H9 (cell line): ENCODE data around the gene ANK2. TPM values are rescaled to one million over a fixed set of nuclear protein-coding genes. Genes with fewer than 3 reads are reported as not detected.

Source experiments
- DNase-seq: peaks from one replicate; pipeline ENCODE4 v3.0.0-alpha.2; 2017
- H2AFZ ChIP-seq: one replicate; pipeline ENCODE4 v1.6.1; 2013; ENCODE audit warnings: mild to moderate bottlenecking, low read length, control low read depth, moderate library complexity
- H2AK5ac ChIP-seq: 2 replicates; pipeline ENCODE4 v1.6.1; 2013; ENCODE audit warnings: low read length, control low read depth, mixed read lengths; ENCODE audit not compliant: insufficient read length
- H2BK120ac ChIP-seq: one replicate; pipeline ENCODE4 v1.6.1; 2013; ENCODE audit warnings: low read depth, mild to moderate bottlenecking, low read length, control low read depth, inconsistent platforms; ENCODE audit not compliant: poor library complexity, severe bottlenecking
- H2BK12ac ChIP-seq: 2 replicates; pipeline ENCODE4 v1.6.1; 2013; ENCODE audit warnings: low read length, control low read depth, mixed read lengths, low read depth; ENCODE audit not compliant: insufficient read length
- H2BK15ac ChIP-seq: 2 replicates; pipeline ENCODE4 v1.6.1; 2013; ENCODE audit warnings: low read depth, low read length, control low read depth
- H2BK20ac ChIP-seq: one replicate; pipeline ENCODE4 v1.6.1; 2013; ENCODE audit warnings: low read depth, mild to moderate bottlenecking, low read length, control low read depth, inconsistent platforms; ENCODE audit not compliant: poor library complexity, severe bottlenecking
- H2BK5ac ChIP-seq: 2 replicates; pipeline ENCODE4 v1.6.1; 2013; ENCODE audit warnings: low read length, control low read depth, mixed read lengths; ENCODE audit not compliant: insufficient read length
- H3K14ac ChIP-seq: 2 replicates; pipeline ENCODE4 v1.6.1; 2013; ENCODE audit warnings: low read length, control low read depth; ENCODE audit not compliant: insufficient read depth
- H3K18ac ChIP-seq: 2 replicates; pipeline ENCODE4 v1.6.1; 2013; ENCODE audit warnings: low read depth, mild to moderate bottlenecking, mixed read lengths, low read length, control low read depth; ENCODE audit not compliant: insufficient read length
- H3K23ac ChIP-seq: 2 replicates; pipeline ENCODE4 v1.6.1; 2013; ENCODE audit warnings: low read length, control low read depth, mixed read lengths, low read depth; ENCODE audit not compliant: insufficient read length
- H3K23me2 ChIP-seq: 2 replicates; pipeline ENCODE4 v1.6.1; 2013; ENCODE audit warnings: low read depth, mild to moderate bottlenecking, mixed read lengths, low read length, control low read depth; ENCODE audit not compliant: insufficient read length, poor library complexity, severe bottlenecking
- H3K27ac ChIP-seq: 2 replicates; pipeline ENCODE4 v1.5.1; 2013; ENCODE audit warnings: low read length, control low read depth, mixed read lengths, low read depth; ENCODE audit not compliant: insufficient read length
- H3K27me3 ChIP-seq: 2 replicates; pipeline ENCODE4 v1.6.1; 2013; ENCODE audit warnings: low read length, control low read depth, inconsistent platforms; ENCODE audit not compliant: insufficient read depth
- H3K4ac ChIP-seq: 2 replicates; pipeline ENCODE4 v1.6.1; 2013; ENCODE audit warnings: low read depth, mild to moderate bottlenecking, control low read depth, inconsistent platforms, low read length, moderate library complexity
- H3K4me1 ChIP-seq: 2 replicates; pipeline ENCODE4 v1.6.1; 2013; ENCODE audit warnings: low read length, control low read depth, inconsistent platforms; ENCODE audit not compliant: insufficient read depth
- H3K4me2 ChIP-seq: 2 replicates; pipeline ENCODE4 v1.6.1; 2013; ENCODE audit warnings: low read length, control low read depth, mixed read lengths; ENCODE audit not compliant: insufficient read length, insufficient read depth
- H3K56ac ChIP-seq: 2 replicates; pipeline ENCODE4 v1.6.1; 2013; ENCODE audit warnings: low read depth, mild to moderate bottlenecking, mixed read lengths, low read length, control low read depth; ENCODE audit not compliant: insufficient read length
- H3K79me1 ChIP-seq: 2 replicates; pipeline ENCODE4 v1.6.1; 2013; ENCODE audit warnings: low read depth, mild to moderate bottlenecking, moderate library complexity, low read length, control low read depth, inconsistent platforms; ENCODE audit not compliant: insufficient read depth, poor library complexity, severe bottlenecking
- H3K79me2 ChIP-seq: 2 replicates; pipeline ENCODE4 v1.6.1; 2013; ENCODE audit warnings: low read length, control low read depth, inconsistent platforms; ENCODE audit not compliant: insufficient read depth
- H3K9ac ChIP-seq: 2 replicates; pipeline ENCODE4 v1.6.1; 2013; ENCODE audit warnings: low read length, control low read depth, mixed read lengths; ENCODE audit not compliant: insufficient read length; ENCODE audit errors: extremely low read depth
- H3K9me3 ChIP-seq: one replicate; pipeline ENCODE4 v1.6.1; 2013; ENCODE audit warnings: low read depth, low read length, inconsistent platforms; ENCODE audit not compliant: control insufficient read depth
- H3T11ph ChIP-seq: one replicate; pipeline ENCODE4 v1.6.1; 2013; ENCODE audit warnings: mild to moderate bottlenecking, low read length, control low read depth, inconsistent platforms
- H4K20me1 ChIP-seq: one replicate; pipeline ENCODE4 v1.6.1; 2013; ENCODE audit not compliant: control insufficient read depth, insufficient read length, insufficient read depth
- H4K5ac ChIP-seq: 2 replicates; pipeline ENCODE4 v1.6.1; 2013; ENCODE audit warnings: low read depth, mild to moderate bottlenecking, mixed read lengths, low read length, control low read depth; ENCODE audit not compliant: insufficient read length
- H4K8ac ChIP-seq: replicated peaks from 2 replicates; pipeline ENCODE4 v1.6.1; 2013; ENCODE audit warnings: low read length, control low read depth, mixed read lengths, low read depth; ENCODE audit not compliant: insufficient read length
- H4K91ac ChIP-seq: 2 replicates; pipeline ENCODE4 v1.6.1; 2013; ENCODE audit warnings: low read depth, mild to moderate bottlenecking, moderate library complexity, mixed read lengths, low read length, control low read depth; ENCODE audit not compliant: insufficient read length
- H3K27ac Mint-ChIP-seq, 3 experiments: 2 replicates in 2 of 3; 3 replicates in 1 of 3; pipeline ENCODE4 v1.8.0; 2020 to 2021; ENCODE audit warnings: mixed read lengths in 3 of 3, mild to moderate bottlenecking in 1 of 3, moderate library complexity in 1 of 3
- H3K27me3 Mint-ChIP-seq: 2 replicates; pipeline ENCODE4 v1.8.0; 2021; ENCODE audit warnings: low read depth, mild to moderate bottlenecking, moderate library complexity, mixed read lengths
- H3K36me3 Mint-ChIP-seq, 3 experiments: 2 replicates in 2 of 3; 3 replicates in 1 of 3; pipeline ENCODE4 v1.8.0; 2020 to 2021; ENCODE audit warnings: low read depth in 3 of 3, mixed read lengths in 3 of 3; ENCODE audit not compliant: insufficient read depth in 1 of 3
- H3K4me1 Mint-ChIP-seq, 2 experiments: 2 replicates each; pipeline ENCODE4 v1.8.0; 2020; ENCODE audit warnings: mixed read lengths in 2 of 2
- H3K4me3 Mint-ChIP-seq, 2 experiments: 2 replicates in 1 of 2; 3 replicates in 1 of 2; pipeline ENCODE4 v1.8.0; 2020 to 2021; ENCODE audit warnings: mild to moderate bottlenecking in 2 of 2, mixed read lengths in 2 of 2, moderate library complexity in 1 of 2
- H3K9me3 Mint-ChIP-seq, 2 experiments: 2 replicates in 1 of 2; 3 replicates in 1 of 2; pipeline ENCODE4 v1.8.0; 2020; ENCODE audit warnings: mild to moderate bottlenecking in 2 of 2, mixed read lengths in 2 of 2, moderate library complexity in 1 of 2
- CTCF ChIP-seq: fragments of 200-600 bp; sonication (generic); conservative IDR thresholded peaks from 3 replicates; pipeline ENCODE4 v1.8.0; 2021; ENCODE audit warnings: antibody characterized with exemption, mild to moderate bottlenecking
- WGBS: extraction: QIAGEN DNeasy Blood & Tissue Kit; methylation state at CpG from one replicate; pipeline ENCODE4 v1.1.7; 2013; ENCODE audit warnings: missing lambda C conversion rate, low lambda C conversion rate, mixed read lengths; ENCODE audit not compliant: insufficient read length; ENCODE audit errors: extremely low coverage; 5-methylcytosine and 5-hydroxymethylcytosine counted together
- total RNA-seq: library from RNA; stranded (reverse); gene quantifications from 2 replicates; pipeline ENCODE4 v1.2.1, GENCODE V29; 2021

The ANK2 gene
- total RNA-seq, 1 experiment from 2014 or later = 36.8 TPM

DNA sequence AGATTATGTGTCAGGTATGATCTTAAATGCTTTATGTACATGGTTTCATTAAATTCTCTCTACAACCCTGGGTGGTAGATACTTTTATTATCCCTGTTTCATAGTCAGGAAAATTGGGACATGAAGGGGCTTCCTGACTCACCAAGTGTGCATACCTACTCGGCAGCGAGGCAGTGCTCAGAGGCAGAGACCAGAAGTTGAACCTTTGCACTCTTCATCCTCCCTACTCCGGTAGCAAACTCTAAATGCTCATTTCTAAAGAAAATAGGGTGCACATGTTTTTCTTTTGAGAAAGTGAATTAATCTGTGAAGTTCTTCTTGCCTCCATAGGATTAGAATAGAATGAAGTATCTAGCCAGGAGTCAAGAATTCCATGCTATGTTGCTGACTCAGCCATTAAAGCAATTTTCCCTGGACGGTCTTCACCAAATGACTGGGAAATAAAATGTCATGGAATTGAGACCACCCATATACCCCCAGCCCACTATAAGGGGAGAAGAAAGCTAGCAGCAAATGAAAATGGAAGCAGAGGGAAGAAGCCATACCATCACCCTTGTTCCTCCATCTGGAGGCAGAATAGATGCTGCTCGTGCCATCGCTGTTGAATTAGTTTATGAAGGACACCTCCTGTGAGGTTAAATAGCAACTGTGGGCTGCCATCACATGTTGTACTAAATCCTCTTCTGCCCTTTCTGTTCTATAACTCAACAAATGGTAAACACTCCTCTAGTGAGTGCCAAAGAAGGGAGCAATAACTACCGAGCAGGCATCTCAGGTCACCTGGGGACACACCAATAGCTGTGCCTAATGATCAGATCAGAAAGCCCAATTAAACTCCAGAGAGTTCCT lies 356.6 kb downstream of the ANK2 start:
- Histone ChIP-seq H3K56ac (no peak overlapping the region), H3K4me1 (no peaks in the 10 kb centered on the region), H3K79me2 (no peaks in the 10 kb centered on the region), H2BK15ac (no peak overlapping the region), H3K27ac (no peak overlapping the region), H3K9ac (no peak overlapping the region), H3K9me3 (no peaks in the 10 kb centered on the region), H2AFZ (no peak overlapping the region), H2BK20ac (no peak overlapping the region), H3K23ac (no peak overlapping the region), H3K4ac (no peak overlapping the region), H3K79me1 (no peaks in the 10 kb centered on the region), H3K18ac (no peak overlapping the region), H2BK5ac (no peak overlapping the region), H4K91ac (no peak overlapping the region), H3K14ac (no peak overlapping the region), H2BK120ac (no peak overlapping the region), H3K27me3 (no peaks in the 10 kb centered on the region), H2AK5ac (no peak overlapping the region), H4K5ac (no peak overlapping the region), H3T11ph (no peak overlapping the region), H4K20me1 (no peaks in the 10 kb centered on the region), H3K4me2 (no peak overlapping the region), H3K23me2 (no peaks in the 10 kb centered on the region), H4K8ac (no peak overlapping the region), H2BK12ac (no peak overlapping the region)
- no peak overlapping the region for H3K27ac Mint-ChIP-seq
- no CpG with 5 or more reads among the region's 7 CpGs for WGBS
- no peak for TF ChIP-seq CTCF
- no peak overlapping the region for H3K4me3 Mint-ChIP-seq
- no peaks in the 10 kb centered on the region; a peak in 3 of 5 replicates for H3K9me3 Mint-ChIP-seq
- no peaks in the 10 kb centered on the region for H3K27me3 Mint-ChIP-seq
- H3K36me3 Mint-ChIP-seq = no peaks in the 10 kb centered on the region
- peaks cover 12 to 13% of the 10 kb centered on the region in 2 experiments for H3K4me1 Mint-ChIP-seq
- no peak for DNase-seq
